ENCODE data around the gene GTF2IRD1. TPM values are rescaled to one million over a fixed set of nuclear protein-coding genes. Genes with fewer than 3 reads are reported as not detected.

The GTF2IRD1 gene
- total and polyA plus RNA-seq, 2 of the 13 experiments (the other 11 are each of a cell fraction or from before 2014, with no cell fraction given) = 16.5 to 26.7 TPM

GRCh38 chr7:74483402-74484336, 30.0 kb downstream of the GTF2IRD1 start:
- H3K27ac ChIP-seq (ENCODE audit: extremely low read length, insufficient read depth, low read length) = no peak overlapping the region
- H3K9me3 ChIP-seq (ENCODE audit: low read length) = no peaks in the 10 kb centered on the region
- ATAC-seq = no peak
- no peaks in the 10 kb centered on the region for H3K27me3 ChIP-seq (ENCODE audit: control insufficient read depth in 1 of 2, insufficient read depth in 2 of 2, low read length in 2 of 2)
- H3K79me2 ChIP-seq (ENCODE audit: insufficient read depth, low read length) = peaks cover 31% of the 10 kb centered on the region
- no peak overlapping the region for H3K4me2 ChIP-seq (ENCODE audit: low read depth, low read length)
- TF ChIP-seq ZNF546 (CRISPR knock-in tag; conservative IDR thresholded peaks at IDR 0.05) (no peak), ZFP91 (CRISPR knock-in tag; IDR thresholded peaks at IDR 0.05; ENCODE audit: borderline replicate concordance) (peak; percentile 44; the same call in 1 of the 2 replicates), RBFOX2 (IDR thresholded peaks at IDR 0.05; ENCODE audit: low read depth, low read length) (no peak)
- in situ Hi-C loops (cut with HindIII; ENCODE audit: extremely low pct_ligation_motif_present, low pct_unique_long_range_greater_than_20kb) = no loop called here
- DNase-seq (ENCODE audit: low spot score) = no peak
- WGBS (ENCODE audit: low lambda C conversion rate) = 92% methylated on average over 10 of the region's 11 CpGs
- no peak overlapping the region for H2AFZ ChIP-seq (ENCODE audit: low read length)
- ChIA-PET POLR2A (no interaction called here), CTCF (ENCODE audit: low intra/inter-chr PET ratio, low total read pairs) (no interaction called here)
- H3K36me3 ChIP-seq (replicated peaks in 1 of 2; ENCODE audit: control insufficient read depth in 1 of 2, insufficient read depth in 2 of 2, low read length in 2 of 2) = 0 out of 5 replicates have a peak, but pooled peaks cover 0 to 2% of the 10 kb centered on the region in 2 experiments
- no peak overlapping the region for H3K9ac ChIP-seq (ENCODE audit: insufficient read depth, low read depth, low read length)
- BruUV-seq (replicated peaks) = no TSS peak
- H3K4me3 ChIP-seq (replicated peaks in 1 of 3; ENCODE audit: insufficient read depth in 1 of 3, low read depth in 2 of 3, low read length in 3 of 3) = no peak overlapping the region
- H4K20me1 ChIP-seq (ENCODE audit: insufficient read depth, low read length) = peaks cover 5% of the 10 kb centered on the region
- FAIRE-seq = no peak
- intact Hi-C loops (cut with micrococcal nuclease; ENCODE audit: unreplicated experiment) = no loop called here
- H3K4me1 ChIP-seq (ENCODE audit: insufficient read depth, low read length) = peaks cover 34% of the 10 kb centered on the region

GRCh38 chr7:74485611-74486010, 31.9 kb downstream of the GTF2IRD1 start:
- Histone ChIP-seq H3K4me1 (ENCODE audit: insufficient read depth, low read length) (peaks cover 21% of the 10 kb centered on the region), H3K36me3 (replicated peaks in 1 of 2; ENCODE audit: control insufficient read depth in 1 of 2, insufficient read depth in 2 of 2, low read length in 2 of 2) (peaks cover 0 to 2% of the 10 kb centered on the region in 2 experiments; a peak in 1 of 5 replicates), H3K79me2 (ENCODE audit: insufficient read depth, low read length) (peaks cover 31% of the 10 kb centered on the region), H3K9me3 (ENCODE audit: low read length) (no peaks in the 10 kb centered on the region), H3K27me3 (ENCODE audit: control insufficient read depth in 1 of 2, insufficient read depth in 2 of 2, low read length in 2 of 2) (no peaks in the 10 kb centered on the region), H3K4me3 (replicated peaks in 1 of 3; ENCODE audit: insufficient read depth in 1 of 3, low read depth in 2 of 3, low read length in 3 of 3) (no peak overlapping the region), H3K9ac (ENCODE audit: insufficient read depth, low read depth, low read length) (no peak overlapping the region), H3K4me2 (ENCODE audit: low read depth, low read length) (no peak overlapping the region), H4K20me1 (ENCODE audit: insufficient read depth, low read length) (peaks cover 5% of the 10 kb centered on the region), H2AFZ (ENCODE audit: low read length) (no peak overlapping the region), H3K27ac (ENCODE audit: extremely low read length, insufficient read depth, low read length) (no peak overlapping the region)
- ATAC-seq = no peak
- no TSS peak for BruUV-seq (replicated peaks)
- ChIA-PET CTCF (ENCODE audit: low intra/inter-chr PET ratio, low total read pairs) (no interaction called here), POLR2A (no interaction called here)
- intact Hi-C loops (cut with micrococcal nuclease; ENCODE audit: unreplicated experiment) = no loop called here
- no peak for FAIRE-seq
- WGBS (ENCODE audit: low lambda C conversion rate) = 93% methylated on average over 7 of the region's 7 CpGs
- TF ChIP-seq ZNF280B (CRISPR knock-in tag; IDR thresholded peaks at IDR 0.05; ENCODE audit: borderline replicate concordance) = no peak
- TF ChIP-seq ZNF225 (CRISPR knock-in tag; IDR thresholded peaks at IDR 0.05) = no peak
- no peak for TF ChIP-seq RNF219 (CRISPR knock-in tag; IDR thresholded peaks at IDR 0.05)
- no peak for TF ChIP-seq ZMYM4 (CRISPR knock-in tag; IDR thresholded peaks at IDR 0.05)
- in situ Hi-C loops (cut with HindIII; ENCODE audit: extremely low pct_ligation_motif_present, low pct_unique_long_range_greater_than_20kb) = no loop called here
- no peak for DNase-seq (ENCODE audit: low spot score)
